SU-DHL-6 (cell line): ENCODE data around the gene UTP25.
"Not testable (repeated sequence)": the region's sequence is repeated elsewhere in the genome, so short reads cannot be mapped to it uniquely, and the experiment has no call there.

Experiments used
- H2AFZ ChIP-seq: fragments of 200-600 bp; sonication (generic); 2 replicates; pipeline ENCODE4 v1.6.1; 2014; ENCODE audit warnings: low read depth, mild to moderate bottlenecking, moderate library complexity, mixed read lengths, antibody characterized with exemption, low read length; ENCODE audit not compliant: severe bottlenecking
- H3F3A ChIP-seq: fragments of 200-600 bp; shearing (Covaris generic); 2 replicates; pipeline ENCODE4 v1.6.0; 2016; ENCODE audit warnings: antibody characterized with exemption, mild to moderate bottlenecking; ENCODE audit not compliant: insufficient read depth
- H3K27ac ChIP-seq: fragments of 200-600 bp; sonication (generic); 2 replicates; pipeline ENCODE4 v1.5.1; 2016; ENCODE audit warnings: low read depth, mild to moderate bottlenecking, low read length, moderate library complexity, mixed read lengths
- H3K27me3 ChIP-seq: fragments of 200-600 bp; sonication (generic), shearing (Covaris generic); 2 replicates; pipeline ENCODE4 v1.6.0; 2014; ENCODE audit warnings: mild to moderate bottlenecking, low read length
- H3K36me3 ChIP-seq: fragments of 200-600 bp; sonication (generic); 2 replicates; pipeline ENCODE4 v1.6.1; 2014; ENCODE audit warnings: mild to moderate bottlenecking, low read length, mixed read lengths
- H3K4me2 ChIP-seq: fragments of 300-600, 200-600 bp; shearing (Covaris generic), sonication (generic); 2 replicates; pipeline ENCODE4 v1.6.0; 2014; ENCODE audit warnings: low read length, low read depth, mild to moderate bottlenecking; ENCODE audit not compliant: poor library complexity, severe bottlenecking
- H3K4me3 ChIP-seq: fragments of 200-600 bp; sonication (generic); 2 replicates; pipeline ENCODE4 v1.5.1; 2014; ENCODE audit warnings: antibody characterized with exemption, low read length, mild to moderate bottlenecking, mixed read lengths; ENCODE audit not compliant: insufficient read depth, poor library complexity, severe bottlenecking
- H3K79me2 ChIP-seq: fragments of 200-600 bp; sonication (generic); 2 replicates; pipeline ENCODE4 v1.6.1; 2014; ENCODE audit warnings: mild to moderate bottlenecking, low read length, moderate library complexity; ENCODE audit not compliant: insufficient read depth
- H3K9ac ChIP-seq: fragments of 200-600 bp; sonication (generic); 2 replicates; pipeline ENCODE4 v1.7.0; 2014; ENCODE audit warnings: mild to moderate bottlenecking, low read length
- H3K9me2 ChIP-seq: fragments of 200-600 bp; sonication (generic); replicated peaks from 2 replicates; pipeline ENCODE4 v1.6.1; 2014; ENCODE audit warnings: low read length; ENCODE audit not compliant: insufficient read depth
- H3K9me3 ChIP-seq: fragments of 200-600 bp; sonication (generic); 2 replicates; pipeline ENCODE4 v1.6.1; 2014; ENCODE audit warnings: low read length, mixed read lengths; ENCODE audit not compliant: insufficient read depth
- H4K20me1 ChIP-seq: fragments of 200-600 bp; sonication (generic); 2 replicates; pipeline ENCODE4 v1.6.1; 2014; ENCODE audit warnings: low read depth, mild to moderate bottlenecking, antibody characterized with exemption, low read length, moderate library complexity, mixed read lengths
- CTCF ChIP-seq: fragments of 200-600 bp; sonication (generic); IDR thresholded peaks from one replicate; pipeline ENCODE4 v1.5.1; 2017; ENCODE audit warnings: antibody characterized with exemption, mild to moderate bottlenecking, low read length, moderate library complexity; ENCODE audit not compliant: insufficient read depth, poor library complexity, severe bottlenecking
- EZH2phosphoT487 ChIP-seq: fragments of 200-600 bp; sonication (generic), shearing (Covaris generic); conservative IDR thresholded peaks from 2 replicates; pipeline ENCODE4 v1.6.1; 2018; ENCODE audit warnings: mild to moderate bottlenecking, antibody characterized with exemption, low read length, moderate library complexity, mixed read lengths

The UTP25 gene

GRCh38 chr1:209900734-209901133, 73.0 kb downstream of the UTP25 start:
- H2AFZ ChIP-seq, result no peak overlapping the region
- H3K36me3 ChIP-seq, result no peaks in the 10 kb centered on the region
- no peak overlapping the region for H3K4me2 ChIP-seq
- H3K9me3 ChIP-seq, result no peaks in the 10 kb centered on the region
- no peaks in the 10 kb centered on the region for H3K27me3 ChIP-seq
- no peak for TF ChIP-seq CTCF
- TF ChIP-seq EZH2phosphoT487, result no peak
- H3K4me3 ChIP-seq, result no peak overlapping the region
- H4K20me1 ChIP-seq, result no peaks in the 10 kb centered on the region
- no peaks in the 10 kb centered on the region for H3K9me2 ChIP-seq
- no peaks in the 10 kb centered on the region for H3F3A ChIP-seq
- no peak overlapping the region for H3K9ac ChIP-seq
- no peak overlapping the region for H3K27ac ChIP-seq
- no peaks in the 10 kb centered on the region for H3K79me2 ChIP-seq

DNA sequence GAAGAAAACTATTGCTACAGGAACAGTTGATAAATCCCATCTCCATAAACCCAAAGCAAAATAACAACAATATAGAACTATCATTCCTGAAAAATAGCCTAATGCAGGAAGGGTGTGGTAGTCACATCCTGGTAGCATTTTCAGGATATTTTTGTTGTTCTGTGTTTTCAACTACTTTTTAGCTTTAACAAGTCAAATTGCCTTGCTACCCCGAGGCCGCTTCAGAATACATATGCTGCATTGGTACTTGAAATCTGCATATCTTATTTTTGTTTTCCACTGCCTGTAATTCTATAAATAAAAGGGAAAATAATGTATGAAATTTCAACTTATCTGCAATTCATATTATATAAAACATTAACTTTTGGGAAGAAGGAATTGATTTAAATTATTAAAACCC, 73.4 kb downstream of the UTP25 start:
- Histone ChIP-seq H3K79me2 (no peaks in the 10 kb centered on the region), H3K4me3 (no peak overlapping the region), H3K27me3 (no peaks in the 10 kb centered on the region), H3K36me3 (no peaks in the 10 kb centered on the region), H3K27ac (no peak overlapping the region), H3F3A (no peaks in the 10 kb centered on the region), H3K9me2 (no peaks in the 10 kb centered on the region), H3K9ac (no peak overlapping the region), H3K4me2 (no peak overlapping the region), H3K9me3 (no peaks in the 10 kb centered on the region), H4K20me1 (no peaks in the 10 kb centered on the region), H2AFZ (no peak overlapping the region)
- TF ChIP-seq CTCF (no peak), EZH2phosphoT487 (no peak)

GRCh38 chr1:209904774-209905173, 77.0 kb downstream of the UTP25 start:
- not testable (repeated sequence) for H3K9ac ChIP-seq, H3K27me3 ChIP-seq, H3K9me3 ChIP-seq, H3K4me3 ChIP-seq, H4K20me1 ChIP-seq, H3K4me2 ChIP-seq, H3K27ac ChIP-seq, H3K36me3 ChIP-seq, H3K9me2 ChIP-seq, H2AFZ ChIP-seq, H3F3A ChIP-seq, H3K79me2 ChIP-seq
